Activated B cell treated with CpG ODN at 0.5 μM for 24 hours (primary cell): ENCODE results near the gene KMT2C. TPM values are rescaled to one million over a fixed set of nuclear protein-coding genes. Genes with fewer than 3 reads are reported as not detected.
"Not testable (repeated sequence)": the region's sequence is repeated elsewhere in the genome, so short reads cannot be mapped to it uniquely, and the experiment has no call there.

Experiments
- ATAC-seq: fragments of 200-7000 bp; cut with Tn5 transposase; one replicate; pipeline ENCODE4 v1.10.0; 2021; ENCODE audit warnings: low read depth, mild to moderate bottlenecking, moderate library complexity
- CTCF ChIA-PET: fragments of 350-600 bp; sonication (Branson Sonifier 250); formaldehyde crosslinking; loops from one replicate; lab custom pipeline; 2021; ENCODE audit warnings: antibody characterized with exemption; lab: Charles Lee
- POLR2A ChIA-PET: fragments of 350-600 bp; sonication (Branson Sonifier 250); formaldehyde crosslinking; loops from one replicate; lab custom pipeline; 2021; ENCODE audit warnings: antibody characterized with exemption; lab: Charles Lee
- DNase-seq: peaks from one replicate; pipeline ENCODE4 v3.0.0; 2022
- H3K27ac Mint-ChIP-seq: one replicate; pipeline ENCODE4 v1.8.0; 2020; ENCODE audit warnings: mixed read lengths
- H3K27me3 Mint-ChIP-seq: one replicate; pipeline ENCODE4 v1.8.0; 2021; ENCODE audit warnings: mixed read lengths
- H3K36me3 Mint-ChIP-seq: one replicate; pipeline ENCODE4 v1.8.0; 2021; ENCODE audit warnings: low read depth, mixed read lengths
- H3K4me1 Mint-ChIP-seq: one replicate; pipeline ENCODE4 v1.8.0; 2021; ENCODE audit warnings: mixed read lengths
- H3K4me3 Mint-ChIP-seq: one replicate; pipeline ENCODE4 v1.8.0; 2020; ENCODE audit warnings: mild to moderate bottlenecking, mixed read lengths
- H3K9me3 Mint-ChIP-seq: one replicate; pipeline ENCODE4 v1.8.0; 2020; ENCODE audit warnings: mixed read lengths
- intact Hi-C: fragments of 100-400 bp; cut with micrococcal nuclease; formaldehyde crosslinking; loops from one replicate; pipeline ENCODE4 v1.15.1; 2024
- total RNA-seq: library from RNA; stranded (reverse); gene quantifications from 2 replicates; pipeline ENCODE4 v1.2.3, GENCODE V29; 2022
- TF ChIP-seq, protein P1 (sequence below): fragments of 200-600 bp; IDR thresholded peaks from one replicate; pipeline ENCODE4 v1.8.0; 2022; ENCODE audit warnings: antibody characterized with exemption, mild to moderate bottlenecking

KMT2C gene
- total RNA-seq, 1 donor from 2014 or later = 112 TPM

DNA sequence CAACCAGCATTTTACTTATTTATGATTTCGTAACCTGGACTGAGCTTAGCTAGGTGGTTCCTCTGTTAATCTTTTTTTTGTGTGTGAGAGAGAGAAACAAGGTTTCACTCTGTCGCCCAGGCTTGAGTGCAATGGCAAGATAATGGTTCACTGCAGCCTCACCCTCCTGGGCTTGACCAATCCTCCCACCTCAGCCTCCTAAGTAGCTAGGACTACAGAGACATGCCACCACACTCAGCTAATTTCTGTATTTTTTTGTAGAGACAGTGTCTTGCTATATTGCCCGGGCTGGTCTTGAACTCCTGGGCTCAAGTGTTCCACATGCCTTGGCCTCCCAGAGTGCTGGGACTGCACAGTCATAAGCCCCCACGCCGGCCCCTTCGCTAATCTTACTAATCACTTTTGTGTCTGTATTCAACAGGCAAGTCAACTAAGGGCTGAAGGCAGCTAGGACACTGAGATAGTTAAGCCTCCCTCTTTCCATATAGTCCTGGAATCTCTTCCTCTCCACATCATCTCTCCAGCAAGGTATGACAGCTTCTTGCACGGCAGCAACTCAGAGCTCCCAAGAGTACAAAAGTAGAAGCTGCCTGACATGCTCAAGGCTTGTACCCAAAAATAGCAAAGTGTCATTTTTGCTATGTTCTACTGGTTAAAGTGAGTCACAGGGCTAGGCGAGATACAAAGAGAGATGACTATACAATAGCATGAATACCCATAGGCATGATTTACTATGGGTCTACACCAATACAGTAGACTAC, 11.3 kb downstream of the KMT2C start:
- H3K9me3 Mint-ChIP-seq = peaks cover 6% of the 10 kb centered on the region
- no peaks in the 10 kb centered on the region for H3K27me3 Mint-ChIP-seq
- ChIA-PET POLR2A (interaction anchor here (0.6 to 1.2 kb wide), 3 partner anchors 9 to 12 kb away, joined by 3 to 6 read pairs (median 3); no protein-coding TSS in a partner anchor), CTCF (interaction anchor here (1.2 kb wide), 1 partner anchor 9 kb away, joined by 3 read pairs; no protein-coding TSS in a partner anchor)
- TF ChIP-seq, protein P1, sequence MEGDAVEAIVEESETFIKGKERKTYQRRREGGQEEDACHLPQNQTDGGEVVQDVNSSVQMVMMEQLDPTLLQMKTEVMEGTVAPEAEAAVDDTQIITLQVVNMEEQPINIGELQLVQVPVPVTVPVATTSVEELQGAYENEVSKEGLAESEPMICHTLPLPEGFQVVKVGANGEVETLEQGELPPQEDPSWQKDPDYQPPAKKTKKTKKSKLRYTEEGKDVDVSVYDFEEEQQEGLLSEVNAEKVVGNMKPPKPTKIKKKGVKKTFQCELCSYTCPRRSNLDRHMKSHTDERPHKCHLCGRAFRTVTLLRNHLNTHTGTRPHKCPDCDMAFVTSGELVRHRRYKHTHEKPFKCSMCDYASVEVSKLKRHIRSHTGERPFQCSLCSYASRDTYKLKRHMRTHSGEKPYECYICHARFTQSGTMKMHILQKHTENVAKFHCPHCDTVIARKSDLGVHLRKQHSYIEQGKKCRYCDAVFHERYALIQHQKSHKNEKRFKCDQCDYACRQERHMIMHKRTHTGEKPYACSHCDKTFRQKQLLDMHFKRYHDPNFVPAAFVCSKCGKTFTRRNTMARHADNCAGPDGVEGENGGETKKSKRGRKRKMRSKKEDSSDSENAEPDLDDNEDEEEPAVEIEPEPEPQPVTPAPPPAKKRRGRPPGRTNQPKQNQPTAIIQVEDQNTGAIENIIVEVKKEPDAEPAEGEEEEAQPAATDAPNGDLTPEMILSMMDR = no peak
- peak; percentile 61 for ATAC-seq
- peaks cover 21% of the 10 kb centered on the region for H3K36me3 Mint-ChIP-seq
- no peak overlapping the region for H3K27ac Mint-ChIP-seq
- H3K4me1 Mint-ChIP-seq = peaks cover 68% of the 10 kb centered on the region
- no peak overlapping the region for H3K4me3 Mint-ChIP-seq
- intact Hi-C loops = loop anchor here (5.0 kb wide), 1 partner anchor 42 kb away; no protein-coding TSS in a partner anchor
- no peak for DNase-seq

DNA sequence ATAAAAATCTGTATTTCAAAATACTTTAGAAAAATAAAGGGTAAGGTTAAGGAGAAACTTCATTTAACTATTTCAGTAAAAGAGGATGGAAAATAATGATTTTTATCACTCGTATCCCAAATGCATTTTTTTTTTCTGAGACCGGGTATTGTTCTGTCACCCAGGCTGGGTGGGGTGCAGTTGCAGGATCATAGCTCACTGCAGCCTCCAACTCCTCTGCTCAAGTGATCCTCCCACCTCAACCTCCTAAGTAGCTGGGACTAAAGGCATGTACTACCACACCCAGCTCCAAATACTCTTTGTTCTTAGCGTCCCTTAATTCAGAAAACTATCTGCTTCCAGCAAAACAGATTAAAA, 11.8 kb downstream of the KMT2C start:
- Mint-ChIP-seq H3K4me3 (no peak overlapping the region), H3K9me3 (peaks cover 6% of the 10 kb centered on the region), H3K4me1 (peaks cover 67% of the 10 kb centered on the region), H3K27me3 (no peaks in the 10 kb centered on the region), H3K36me3 (peaks cover 21% of the 10 kb centered on the region), H3K27ac (no peak overlapping the region)
- ATAC-seq (no peak), DNase-seq (no peak)
- POLR2A ChIA-PET = interaction anchor here (1.2 kb wide), 1 partner anchor 13 kb away, joined by 6 read pairs; no protein-coding TSS in a partner anchor
- intact Hi-C loops = no loop called here
- CTCF ChIA-PET = no interaction called here
- TF ChIP-seq, protein P1 = no peak

GRCh38 chr7:152423171-152423570, 12.6 kb downstream of the KMT2C start:
- Mint-ChIP-seq H3K4me1 (peaks cover 65% of the 10 kb centered on the region), H3K36me3 (peaks cover 22% of the 10 kb centered on the region)
- H3K27me3 Mint-ChIP-seq, H3K9me3 Mint-ChIP-seq, DNase-seq, ATAC-seq, H3K4me3 Mint-ChIP-seq, intact Hi-C loops, CTCF ChIA-PET, H3K27ac Mint-ChIP-seq, POLR2A ChIA-PET: not testable (repeated sequence)

DNA sequence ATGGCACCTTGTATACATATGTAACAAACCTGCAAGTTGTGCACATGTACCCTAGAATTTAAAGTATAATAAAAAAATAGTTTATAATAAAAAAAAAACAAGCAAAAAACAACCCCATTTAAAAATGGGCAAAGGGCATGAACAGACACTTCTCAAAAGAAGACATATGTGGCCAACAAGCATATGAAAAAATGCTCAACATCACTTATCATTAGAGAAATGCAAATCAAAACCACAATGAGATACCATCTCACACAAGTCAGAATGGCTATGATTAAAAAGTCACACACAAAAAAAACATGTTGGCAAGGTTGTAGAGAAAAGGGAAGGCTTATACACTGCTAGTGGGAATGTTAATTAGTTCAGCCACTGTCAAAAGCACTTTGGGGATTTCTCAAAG, 14.9 kb downstream of the KMT2C start:
- H3K4me3 Mint-ChIP-seq, H3K27me3 Mint-ChIP-seq, POLR2A ChIA-PET, ATAC-seq, H3K27ac Mint-ChIP-seq, H3K9me3 Mint-ChIP-seq, DNase-seq, CTCF ChIA-PET: not testable (repeated sequence)
- Mint-ChIP-seq H3K36me3 (peaks cover 23% of the 10 kb centered on the region), H3K4me1 (peaks cover 51% of the 10 kb centered on the region)
- intact Hi-C loops = loop anchor here (2.0 kb wide), 1 partner anchor 14 kb away; no protein-coding TSS in a partner anchor

DNA sequence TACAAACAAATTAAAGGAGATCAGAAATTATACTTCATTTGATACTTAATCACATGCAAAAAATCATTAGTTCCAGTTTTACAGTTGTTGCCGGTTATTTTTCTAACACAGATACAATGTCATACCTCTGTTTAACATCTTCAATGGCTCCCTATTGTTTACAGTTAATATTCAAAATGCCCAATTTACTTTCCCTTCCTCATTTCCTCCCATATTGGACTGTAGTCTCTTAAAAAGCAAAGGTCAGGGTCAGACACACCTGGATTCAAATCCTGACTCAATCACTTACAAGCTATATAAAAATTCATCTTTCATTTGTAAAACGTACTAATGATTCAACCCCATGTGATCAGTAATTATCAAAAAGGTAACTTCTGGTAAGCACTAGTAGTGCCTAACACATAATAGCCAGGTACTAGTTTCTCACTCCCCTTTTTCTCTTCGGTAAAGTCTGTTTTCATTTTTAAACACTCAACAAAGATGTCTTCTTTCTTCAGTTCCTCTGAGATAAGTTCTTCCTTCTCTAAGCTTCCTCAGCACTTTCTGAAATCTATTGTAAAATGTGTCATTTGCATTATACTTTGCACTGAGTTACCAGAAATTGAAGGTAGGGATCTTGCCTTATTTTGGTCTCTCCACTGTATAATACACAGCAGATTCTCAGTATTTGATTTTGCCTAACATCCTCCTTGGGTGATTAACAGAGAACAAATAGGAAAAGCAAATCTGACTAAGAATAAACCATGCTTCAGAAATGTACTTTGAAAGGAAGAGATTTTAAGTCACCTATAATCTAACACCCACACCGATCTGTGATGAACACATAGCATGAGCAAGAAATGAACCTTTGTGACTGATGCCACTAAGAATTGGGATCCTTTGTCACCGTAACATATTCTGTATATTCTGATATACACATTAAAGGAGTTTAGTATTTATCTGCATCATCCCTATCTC, 16.1 kb downstream of the KMT2C start:
- intact Hi-C loops = loop anchor here (2.0 kb wide), 1 partner anchor 15 kb away; no protein-coding TSS in a partner anchor
- no peaks in the 10 kb centered on the region for H3K27me3 Mint-ChIP-seq
- CTCF ChIA-PET = no interaction called here
- H3K4me3 Mint-ChIP-seq = peak overlapping the region; percentile 49
- peaks cover 6% of the 10 kb centered on the region for H3K9me3 Mint-ChIP-seq
- H3K27ac Mint-ChIP-seq = peak overlapping the region; percentile 53
- TF ChIP-seq, protein P1 = no peak
- ATAC-seq = no peak
- no peak for DNase-seq
- H3K36me3 Mint-ChIP-seq = peaks cover 23% of the 10 kb centered on the region
- POLR2A ChIA-PET = interaction anchor here (0.8 to 1.2 kb wide), 3 partner anchors 15 to 44 kb away, joined by 3 to 8 read pairs (median 4); partner anchors contain the start of gene KMT2C
- peaks cover 43% of the 10 kb centered on the region for H3K4me1 Mint-ChIP-seq
